B cell (primary cell): ENCODE data around the gene BAHCC1. TPM values are rescaled to one million over a fixed set of nuclear protein-coding genes. Genes with fewer than 3 reads are reported as not detected.

Experiments
- ATAC-seq: fragments of 200-7000 bp; cut with Tn5 transposase; one replicate; pipeline ENCODE4 v1.10.0; 2021; ENCODE audit warnings: low read depth, mild to moderate bottlenecking, moderate number of reproducible peaks, moderate library complexity
- CTCF ChIA-PET: fragments of 350-600 bp; sonication (Branson Sonifier 250); formaldehyde crosslinking; loops from one replicate; lab custom pipeline; 2021; ENCODE audit warnings: antibody characterized with exemption, inconsistent platforms; lab: Charles Lee
- POLR2A ChIA-PET: fragments of 350-600 bp; sonication (Branson Sonifier 250); formaldehyde crosslinking; loops from one replicate; lab custom pipeline; 2021; ENCODE audit warnings: antibody characterized with exemption; lab: Charles Lee
- DNase-seq: peaks from one replicate; pipeline ENCODE4 v3.0.0; 2013
- H2AFZ ChIP-seq: 2 replicates; pipeline ENCODE4 v1.6.1; 2012; ENCODE audit warnings: mild to moderate bottlenecking, low read depth, low read length; ENCODE audit not compliant: insufficient read depth, poor library complexity, severe bottlenecking
- H3K27ac ChIP-seq, 2 donors: 1 replicate in 1 of 2; 2 replicates in 1 of 2; pipeline ENCODE4 v1.5.1; 2012 to 2013; ENCODE audit warnings: low read length in 2 of 2, mild to moderate bottlenecking in 2 of 2, moderate library complexity in 1 of 2
- H3K27me3 ChIP-seq, 4 experiments: fragments of 200-600 bp in 1 of 4; sonication (generic) in 1 of 4; replicated peaks in 1 of 4; 1 replicate in 2 of 4; 2 replicates in 2 of 4; pipeline versions ENCODE4 v1.6.1 to v1.7.0; 2013 to 2016; ENCODE audit warnings: low read length in 3 of 4, mild to moderate bottlenecking in 2 of 4, mixed read lengths in 1 of 4, moderate library complexity in 1 of 4; ENCODE audit not compliant: insufficient read depth in 4 of 4, control insufficient read depth in 3 of 4; ENCODE audit errors: control extremely low read depth in 1 of 4
- H3K36me3 ChIP-seq, 2 experiments: replicated peaks in 1 of 2; 1 replicate in 1 of 2; 2 replicates in 1 of 2; pipeline versions ENCODE4 v1.6.1 to v1.7.1; 2013; ENCODE audit warnings: low read length in 1 of 2; ENCODE audit not compliant: insufficient read depth in 2 of 2, control insufficient read depth in 1 of 2; ENCODE audit errors: control extremely low read depth in 1 of 2, extremely low read depth in 1 of 2
- H3K4me1 ChIP-seq, 2 donors: fragments of 200-600 bp in 1 of 2; sonication (generic) in 1 of 2; 1 replicate in 1 of 2; 2 replicates in 1 of 2; pipeline versions ENCODE4 v1.5.1 to v1.6.1; 2013 to 2017; ENCODE audit warnings: low read length in 2 of 2; ENCODE audit not compliant: control insufficient read depth in 2 of 2, insufficient read depth in 2 of 2
- H3K4me2 ChIP-seq: replicated peaks from 2 replicates; pipeline ENCODE3; 2012; ENCODE audit warnings: mild to moderate bottlenecking, low read depth, low read length; ENCODE audit not compliant: poor library complexity, severe bottlenecking
- H3K4me3 ChIP-seq, 5 experiments: fragments of 200-600 bp in 1 of 5; sonication (generic) in 1 of 5; 1 replicate in 3 of 5; 2 replicates in 2 of 5; pipeline versions ENCODE4 v1.5.1 to v1.7.0; 2011 to 2016; ENCODE audit warnings: low read length in 4 of 5, mild to moderate bottlenecking in 4 of 5, low read depth in 2 of 5, control low read depth in 1 of 5, moderate library complexity in 1 of 5; ENCODE audit not compliant: insufficient read depth in 1 of 5; ENCODE audit errors: control extremely low read depth in 1 of 5, extremely low read depth in 1 of 5
- H3K79me2 ChIP-seq: fragments of 200-600 bp; sonication (generic); one replicate; pipeline ENCODE4 v1.6.0; 2016; ENCODE audit warnings: low read length; ENCODE audit not compliant: control insufficient read depth, insufficient read depth
- H3K9ac ChIP-seq: fragments of 200-600 bp; sonication (generic); 2 replicates; pipeline ENCODE4 v1.6.1; 2017; ENCODE audit warnings: mild to moderate bottlenecking, low read length, moderate library complexity
- H3K9me3 ChIP-seq, 3 donors: one replicate each; pipeline versions ENCODE4 v1.6.1 to v1.7.1; 2013; ENCODE audit warnings: low read length in 2 of 3; ENCODE audit not compliant: control insufficient read depth in 2 of 3, insufficient read depth in 1 of 3; ENCODE audit errors: control extremely low read depth in 1 of 3
- H4K20me1 ChIP-seq: 2 replicates; pipeline ENCODE4 v1.6.0; 2012; ENCODE audit warnings: mild to moderate bottlenecking, low read length; ENCODE audit not compliant: insufficient read depth, control insufficient read depth, poor library complexity, severe bottlenecking
- H3K27ac Mint-ChIP-seq: one replicate; pipeline ENCODE4 v1.8.0; 2021; ENCODE audit warnings: mixed read lengths
- H3K27me3 Mint-ChIP-seq: one replicate; pipeline ENCODE4 v1.8.0; 2021; ENCODE audit warnings: mixed read lengths
- H3K4me1 Mint-ChIP-seq: one replicate; pipeline ENCODE4 v1.8.0; 2021; ENCODE audit warnings: mixed read lengths
- H3K4me3 Mint-ChIP-seq: one replicate; pipeline ENCODE4 v1.8.0; 2021; ENCODE audit warnings: mixed read lengths
- H3K9me3 Mint-ChIP-seq: one replicate; pipeline ENCODE4 v1.8.0; 2022; ENCODE audit warnings: mixed read lengths; ENCODE audit not compliant: insufficient read depth
- EZH2 ChIP-seq: IDR thresholded peaks from 2 replicates; pipeline ENCODE4 v1.6.1; 2012; ENCODE audit warnings: borderline replicate concordance, low read depth, mild to moderate bottlenecking, moderate library complexity, low read length; ENCODE audit not compliant: insufficient read depth, poor library complexity, severe bottlenecking
- WGBS: methylation state at CpG from one replicate; pipeline ENCODE4 v1.1.5; 2013; ENCODE audit warnings: missing lambda C conversion rate; ENCODE audit not compliant: insufficient coverage; 5-methylcytosine and 5-hydroxymethylcytosine counted together
- intact Hi-C: fragments of 100-400 bp; cut with micrococcal nuclease; formaldehyde crosslinking; loops from one replicate; pipeline ENCODE4 v1.10.0; 2022
- polyA plus RNA-seq: library from polyadenylated mRNA; depleted of rRNA; stranded (reverse); fragments of >200 nt; gene quantifications from 2 replicates; pipeline ENCODE4 v1.2.3, GENCODE V29; 2012
- total RNA-seq, 2 donors: library from RNA; stranded (reverse); fragments of 120-200 nt in 1 of 2; gene quantifications; 1 replicate in 1 of 2; 2 replicates in 1 of 2; pipeline versions ENCODE4 v1.2.3 to v1.2.4, GENCODE V29; 2013 to 2022
- TF ChIP-seq, protein P1 (sequence below): fragments of 200-600 bp; IDR thresholded peaks from one replicate; pipeline ENCODE4 v1.8.0; 2022; ENCODE audit warnings: antibody characterized with exemption, mild to moderate bottlenecking

BAHCC1 gene
- total and polyA plus RNA-seq, 2 donors (not counting 1 experiment from before 2014, with no cell fraction given) = 0.12 to 0.48 TPM

DNA sequence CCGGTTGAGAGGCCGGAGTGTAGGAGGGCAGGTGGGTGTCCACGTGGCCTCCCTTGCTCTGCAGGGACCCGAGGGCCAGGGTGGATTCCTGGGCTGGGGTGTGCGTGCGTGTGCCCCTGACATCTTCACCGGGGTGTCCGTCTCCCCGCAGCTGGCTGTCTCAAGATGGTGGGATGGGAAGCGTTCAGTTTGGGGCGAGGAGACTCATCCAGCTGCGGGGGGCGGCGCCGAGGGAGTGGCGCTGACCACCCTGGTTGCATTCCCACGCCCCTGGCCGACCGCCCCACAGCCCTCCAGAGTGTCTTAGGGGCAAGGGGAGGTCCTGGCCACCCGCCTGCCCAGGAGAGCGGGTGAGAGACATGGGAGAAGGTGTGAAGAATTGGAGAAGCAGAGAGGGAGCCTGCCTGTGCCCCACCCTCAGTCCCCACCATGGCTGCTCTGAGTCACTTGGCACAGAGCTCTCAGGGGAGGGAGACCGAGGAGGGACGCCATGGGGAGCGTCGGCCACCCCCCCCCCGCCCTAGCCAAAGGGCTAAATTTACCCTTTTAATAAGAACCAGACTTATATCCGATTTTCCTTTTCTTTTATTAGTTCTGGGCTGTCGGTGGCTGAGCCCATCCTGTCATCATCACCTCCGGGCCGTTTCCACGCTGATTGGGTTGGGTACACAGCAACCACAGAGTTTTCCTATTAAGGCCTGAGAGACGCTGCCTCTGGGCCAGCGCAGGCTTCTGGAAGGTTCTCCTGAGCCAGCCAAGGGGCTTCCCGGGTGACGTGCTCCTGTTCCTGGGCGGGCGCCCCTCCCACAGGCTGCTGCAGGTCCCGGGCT lies 22.0 kb downstream of the BAHCC1 start:
- DNase-seq = no peak
- Histone ChIP-seq H3K27me3 (peaks cover 0 to 10% (median 3%) of the 10 kb centered on the region in 4 experiments), H4K20me1 (no peaks in the 10 kb centered on the region), H3K4me2 (no peak overlapping the region), H3K27ac (no peak overlapping the region), H3K36me3 (no peaks in the 10 kb centered on the region), H2AFZ (no peak overlapping the region), H3K4me3 (no peak overlapping the region), H3K9ac (no peak overlapping the region), H3K79me2 (peaks cover 13% of the 10 kb centered on the region), H3K4me1 (peaks cover 12 to 14% of the 10 kb centered on the region in 2 donors), H3K9me3 (peaks cover 0 to 16% (median 0%) of the 10 kb centered on the region in 3 donors)
- 87% methylated on average over 31 of the region's 38 CpGs for WGBS
- H3K4me1 Mint-ChIP-seq = peaks cover 10% of the 10 kb centered on the region
- no peak overlapping the region for H3K4me3 Mint-ChIP-seq
- no peaks in the 10 kb centered on the region for H3K9me3 Mint-ChIP-seq
- ChIA-PET POLR2A (no interaction called here), CTCF (no interaction called here)
- intact Hi-C loops = no loop called here
- no peak for ATAC-seq
- no peak for TF ChIP-seq EZH2
- TF ChIP-seq, protein P1, sequence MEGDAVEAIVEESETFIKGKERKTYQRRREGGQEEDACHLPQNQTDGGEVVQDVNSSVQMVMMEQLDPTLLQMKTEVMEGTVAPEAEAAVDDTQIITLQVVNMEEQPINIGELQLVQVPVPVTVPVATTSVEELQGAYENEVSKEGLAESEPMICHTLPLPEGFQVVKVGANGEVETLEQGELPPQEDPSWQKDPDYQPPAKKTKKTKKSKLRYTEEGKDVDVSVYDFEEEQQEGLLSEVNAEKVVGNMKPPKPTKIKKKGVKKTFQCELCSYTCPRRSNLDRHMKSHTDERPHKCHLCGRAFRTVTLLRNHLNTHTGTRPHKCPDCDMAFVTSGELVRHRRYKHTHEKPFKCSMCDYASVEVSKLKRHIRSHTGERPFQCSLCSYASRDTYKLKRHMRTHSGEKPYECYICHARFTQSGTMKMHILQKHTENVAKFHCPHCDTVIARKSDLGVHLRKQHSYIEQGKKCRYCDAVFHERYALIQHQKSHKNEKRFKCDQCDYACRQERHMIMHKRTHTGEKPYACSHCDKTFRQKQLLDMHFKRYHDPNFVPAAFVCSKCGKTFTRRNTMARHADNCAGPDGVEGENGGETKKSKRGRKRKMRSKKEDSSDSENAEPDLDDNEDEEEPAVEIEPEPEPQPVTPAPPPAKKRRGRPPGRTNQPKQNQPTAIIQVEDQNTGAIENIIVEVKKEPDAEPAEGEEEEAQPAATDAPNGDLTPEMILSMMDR = no peak
- H3K27me3 Mint-ChIP-seq = peaks cover 4% of the 10 kb centered on the region
- no peak overlapping the region for H3K27ac Mint-ChIP-seq
